ENCODE results near the gene PRDX2. TPM values are rescaled to one million over a fixed set of nuclear protein-coding genes. Genes with fewer than 3 reads are reported as not detected.
A peak's percentile ranks its signal among the peaks of the same experiment; 100 is the strongest.
"Not testable (repeated sequence)": the region's sequence is repeated elsewhere in the genome, so short reads cannot be mapped to it uniquely, and the experiment has no call there.

PRDX2 gene
- total RNA-seq, 1 experiment from 2014 or later, result 55.9 TPM

DNA sequence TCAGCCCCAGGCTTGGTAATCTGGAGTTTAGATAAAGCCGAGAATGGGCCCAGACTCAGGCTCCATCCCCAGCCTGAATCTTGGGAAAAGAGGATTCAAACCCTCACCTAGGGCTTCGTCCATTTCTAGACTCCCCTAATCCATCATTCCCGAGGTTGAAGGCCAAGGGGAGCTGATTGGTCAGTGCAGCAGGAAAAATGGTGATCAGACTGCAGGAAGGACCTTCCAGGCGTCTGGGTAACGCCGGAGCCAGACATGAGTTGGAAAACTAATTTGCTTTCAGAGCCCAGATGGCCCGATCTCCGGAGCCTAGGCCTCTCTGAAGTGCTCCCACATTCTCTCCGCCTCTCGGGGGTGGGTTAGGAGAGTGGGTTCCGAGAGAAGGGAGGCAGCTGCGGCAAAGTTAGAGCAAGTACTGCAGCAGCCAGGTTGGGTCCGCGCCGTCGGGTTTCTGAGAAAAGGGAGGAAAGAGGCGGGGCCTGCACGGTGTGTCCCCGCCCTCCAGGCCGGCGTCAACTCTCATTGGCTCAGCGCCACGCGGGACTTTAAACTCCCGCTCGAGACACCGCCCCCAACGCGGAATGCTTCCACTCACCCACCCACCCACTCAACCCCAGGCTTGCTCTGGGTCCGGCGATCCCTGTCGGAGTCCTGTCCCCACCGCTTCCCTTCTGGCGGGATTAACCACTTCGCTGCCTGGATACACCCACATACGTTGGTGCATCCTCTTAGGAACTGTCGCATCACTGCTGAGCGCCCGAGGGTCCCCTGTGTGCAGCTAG, 33.6 kb upstream of the PRDX2 start:
- Histone ChIP-seq H3K9me3 (replicated peaks) (no peaks in the 10 kb centered on the region), H3K4me3 (no peak overlapping the region), H3K27me3 (peaks cover 30% of the 10 kb centered on the region), H3K27ac (no peak overlapping the region), H3K4me1 (no peaks in the 10 kb centered on the region), H3K36me3 (no peaks in the 10 kb centered on the region)
- peak; percentile 50 to 64 for DNase-seq

- H3K4me1 ChIP-seq, result no peaks in the 10 kb centered on the region
- peak within 1 kb of the TSS; percentile 71 for H3K4me3 ChIP-seq
- no peak within 1 kb of the TSS for H3K27ac ChIP-seq
- no peak for DNase-seq
- H3K36me3 ChIP-seq, result no peaks in the 10 kb centered on the region
- no peaks in the 10 kb centered on the region for H3K9me3 ChIP-seq (replicated peaks)
- H3K27me3 ChIP-seq, result peaks cover 29% of the 10 kb centered on the region
These were observed 33.0 kb upstream of the PRDX2 start, which contains the start of gene RTBDN for GRCh38 chr19:12834566-12834943. Gene RTBDN, minus strand, starts transcription at chr19:12834579. Its CDS starts 4,600 bp downstream, at chr19:12829979.

DNA sequence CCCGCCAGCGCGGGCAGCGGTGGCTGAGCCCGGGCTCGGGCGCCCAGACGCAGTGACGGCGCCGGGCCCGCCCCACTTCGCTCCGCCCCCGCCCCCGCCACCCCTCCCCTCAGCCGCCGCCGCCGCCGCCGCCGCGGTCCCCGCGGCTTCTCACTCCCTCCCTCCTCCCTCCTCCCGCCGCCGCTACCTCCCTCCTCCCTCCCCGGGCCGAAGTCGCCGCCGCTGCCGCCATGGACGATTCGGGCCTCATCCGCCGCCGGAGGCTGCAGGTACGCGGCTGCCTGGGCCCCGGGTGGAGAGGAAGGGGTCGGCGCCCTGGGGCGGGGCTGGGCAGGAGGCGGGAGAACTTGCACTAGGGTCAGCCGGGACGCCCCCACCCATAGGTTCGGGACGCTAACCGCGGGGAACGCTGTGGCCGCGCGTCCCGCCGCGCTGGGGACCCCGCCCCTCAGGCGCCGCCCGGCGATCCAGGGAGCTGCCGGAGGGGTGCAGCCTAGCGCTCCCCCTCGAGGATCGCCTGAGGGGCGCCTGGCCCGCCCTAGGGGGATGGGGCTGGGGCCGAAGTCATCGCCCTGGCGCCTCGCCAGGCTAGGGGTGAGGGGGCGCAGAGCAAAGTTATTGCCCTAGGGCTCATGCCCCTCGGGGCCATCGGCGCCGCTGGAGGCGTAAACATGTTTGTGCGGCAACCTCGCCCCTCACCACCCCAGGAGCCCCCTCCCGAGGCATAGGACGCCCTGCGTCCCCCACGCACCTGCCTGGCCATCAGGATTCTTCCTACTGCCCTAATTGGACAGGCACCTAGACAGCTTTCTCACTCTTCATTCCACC, 32.4 kb upstream of the PRDX2 start:
- H3K36me3 ChIP-seq, result no peaks in the 10 kb centered on the region
- H3K4me1 ChIP-seq, result no peaks in the 10 kb centered on the region
- no peaks in the 10 kb centered on the region for H3K9me3 ChIP-seq (replicated peaks)
- no peak overlapping the region for H3K27ac ChIP-seq
- DNase-seq, result peak; percentile 66 to 75
- H3K27me3 ChIP-seq, result peaks cover 25% of the 10 kb centered on the region
- peak overlapping the region; percentile 71 for H3K4me3 ChIP-seq

GRCh38 chr19:12833418-12833737, 31.8 kb upstream of the PRDX2 start:
- no peak for DNase-seq
- Histone ChIP-seq H3K4me1 (no peaks in the 10 kb centered on the region), H3K4me3 (peak overlapping the region; percentile 31), H3K36me3 (no peaks in the 10 kb centered on the region), H3K27ac (no peak overlapping the region), H3K9me3 (replicated peaks) (no peaks in the 10 kb centered on the region), H3K27me3 (peaks cover 25% of the 10 kb centered on the region)

DNA sequence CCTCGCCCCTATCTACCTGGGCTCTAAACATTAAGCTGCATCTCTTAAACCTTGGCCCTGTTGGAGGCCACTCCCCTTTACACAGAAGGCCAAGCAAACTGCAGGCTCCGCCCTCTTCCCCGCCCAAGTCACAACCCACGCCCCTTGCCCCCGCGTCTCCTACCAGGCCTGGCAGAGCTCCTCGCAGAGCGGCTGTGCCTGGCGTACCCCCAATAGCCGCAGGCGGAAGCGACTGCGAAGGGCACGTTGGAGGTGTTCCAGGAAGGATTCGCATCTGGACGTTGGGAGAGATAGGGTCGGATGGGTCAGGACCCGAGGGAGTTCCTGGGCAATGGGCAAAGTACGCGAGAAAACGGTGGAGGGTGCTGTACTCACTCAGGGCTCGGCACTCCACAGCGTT, 26.9 kb upstream of the PRDX2 start:
- H3K4me1 ChIP-seq, result no peaks in the 10 kb centered on the region
- no peak overlapping the region for H3K27ac ChIP-seq
- H3K36me3 ChIP-seq, result no peaks in the 10 kb centered on the region
- no peaks in the 10 kb centered on the region for H3K27me3 ChIP-seq
- peak overlapping the region; percentile 20; the same call in 1 of the 2 replicates for H3K4me3 ChIP-seq
- DNase-seq, result peak; percentile 77 to 78
- no peaks in the 10 kb centered on the region for H3K9me3 ChIP-seq (replicated peaks)

GRCh38 chr19:12825254-12826131, 23.9 kb upstream of the PRDX2 start:
- H3K9me3 ChIP-seq (replicated peaks), result no peaks in the 10 kb centered on the region
- H3K27ac ChIP-seq, result no peak overlapping the region
- no peaks in the 10 kb centered on the region for H3K36me3 ChIP-seq
- no peak for DNase-seq
- no peak overlapping the region for H3K4me3 ChIP-seq
- no peaks in the 10 kb centered on the region for H3K27me3 ChIP-seq
- no peaks in the 10 kb centered on the region for H3K4me1 ChIP-seq

DNA sequence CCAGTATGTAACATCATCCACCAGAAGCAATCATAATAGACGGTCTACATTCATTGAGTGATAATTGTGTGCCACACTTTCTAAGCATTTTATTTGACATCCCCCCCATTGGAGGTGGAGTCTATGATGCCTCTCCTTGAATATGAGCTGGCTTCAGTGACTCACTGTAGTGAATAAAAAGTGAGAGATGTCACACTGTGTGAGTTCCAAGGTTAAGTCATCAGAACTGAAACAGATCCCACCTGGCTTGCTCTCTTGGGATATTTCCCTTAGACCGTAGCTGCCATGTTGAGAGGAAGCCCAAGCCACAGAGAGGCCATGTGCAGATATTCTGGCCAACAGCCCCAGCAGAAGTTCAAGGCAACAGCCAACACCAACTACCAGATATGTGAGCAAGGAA, 20.2 kb upstream of the PRDX2 start:
- Histone ChIP-seq H3K27ac (no peak overlapping the region), H3K4me1 (no peaks in the 10 kb centered on the region), H3K27me3 (no peaks in the 10 kb centered on the region), H3K36me3 (no peaks in the 10 kb centered on the region), H3K9me3 (replicated peaks) (no peaks in the 10 kb centered on the region), H3K4me3 (no peak overlapping the region)
- no peak for DNase-seq

DNA sequence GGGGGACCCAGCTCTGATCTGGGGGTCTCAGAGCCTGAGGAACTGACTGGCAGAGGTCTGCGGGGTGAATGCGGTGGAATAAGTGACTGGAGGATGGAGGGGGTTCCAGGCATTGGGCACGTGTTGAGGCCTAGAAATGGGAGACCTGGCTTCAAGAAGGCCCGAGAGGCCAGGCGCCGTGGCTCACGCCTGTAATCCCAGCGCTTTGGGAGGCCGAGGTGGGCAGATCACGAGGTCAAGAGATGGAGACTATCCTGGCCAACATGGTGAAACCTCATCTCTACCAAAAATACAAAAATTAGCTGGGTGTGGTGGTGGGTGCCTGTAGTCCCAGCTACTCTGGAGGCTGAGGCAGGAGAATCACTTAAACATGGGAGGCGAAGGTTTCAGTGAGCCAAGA, 16.2 kb upstream of the PRDX2 start:
- DNase-seq; H3K27ac ChIP-seq; H3K4me1 ChIP-seq; H3K27me3 ChIP-seq; H3K4me3 ChIP-seq; H3K9me3 ChIP-seq (replicated peaks): not testable (repeated sequence)
- H3K36me3 ChIP-seq, result peaks cover 23% of the 10 kb centered on the region

- H3K36me3 ChIP-seq, result peaks cover 29% of the 10 kb centered on the region
- DNase-seq; H3K27ac ChIP-seq; H3K9me3 ChIP-seq (replicated peaks); H3K4me3 ChIP-seq; H3K27me3 ChIP-seq; H3K4me1 ChIP-seq: not testable (repeated sequence)
These were observed 15.6 kb upstream of the PRDX2 start for GRCh38 chr19:12817188-12817587.

DNA sequence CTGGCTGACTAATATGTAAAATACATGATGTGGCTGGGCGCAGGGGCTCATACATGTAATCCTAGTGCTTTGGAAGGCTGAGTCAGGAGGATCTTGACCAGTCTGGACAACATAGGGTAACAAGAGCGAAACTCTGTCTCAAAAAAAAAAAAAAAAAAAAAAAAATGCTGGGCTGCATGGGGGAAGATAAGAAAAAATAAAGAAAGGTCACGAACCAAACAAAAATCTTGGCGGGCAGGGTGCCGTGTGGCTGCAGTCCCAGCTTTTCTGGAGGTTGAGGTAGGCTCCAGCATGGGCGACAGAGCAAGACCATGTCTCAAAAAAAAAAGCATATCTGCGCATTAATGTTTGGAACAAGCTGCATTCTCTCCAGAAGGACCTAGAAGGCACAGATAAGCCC, 13.5 kb upstream of the PRDX2 start:
- no peaks in the 10 kb centered on the region for H3K27me3 ChIP-seq
- no peak for DNase-seq
- H3K27ac ChIP-seq, result no peak overlapping the region
- no peak overlapping the region for H3K4me3 ChIP-seq
- no peaks in the 10 kb centered on the region for H3K4me1 ChIP-seq
- H3K36me3 ChIP-seq, result peaks cover 44% of the 10 kb centered on the region
- no peaks in the 10 kb centered on the region for H3K9me3 ChIP-seq (replicated peaks)

DNA sequence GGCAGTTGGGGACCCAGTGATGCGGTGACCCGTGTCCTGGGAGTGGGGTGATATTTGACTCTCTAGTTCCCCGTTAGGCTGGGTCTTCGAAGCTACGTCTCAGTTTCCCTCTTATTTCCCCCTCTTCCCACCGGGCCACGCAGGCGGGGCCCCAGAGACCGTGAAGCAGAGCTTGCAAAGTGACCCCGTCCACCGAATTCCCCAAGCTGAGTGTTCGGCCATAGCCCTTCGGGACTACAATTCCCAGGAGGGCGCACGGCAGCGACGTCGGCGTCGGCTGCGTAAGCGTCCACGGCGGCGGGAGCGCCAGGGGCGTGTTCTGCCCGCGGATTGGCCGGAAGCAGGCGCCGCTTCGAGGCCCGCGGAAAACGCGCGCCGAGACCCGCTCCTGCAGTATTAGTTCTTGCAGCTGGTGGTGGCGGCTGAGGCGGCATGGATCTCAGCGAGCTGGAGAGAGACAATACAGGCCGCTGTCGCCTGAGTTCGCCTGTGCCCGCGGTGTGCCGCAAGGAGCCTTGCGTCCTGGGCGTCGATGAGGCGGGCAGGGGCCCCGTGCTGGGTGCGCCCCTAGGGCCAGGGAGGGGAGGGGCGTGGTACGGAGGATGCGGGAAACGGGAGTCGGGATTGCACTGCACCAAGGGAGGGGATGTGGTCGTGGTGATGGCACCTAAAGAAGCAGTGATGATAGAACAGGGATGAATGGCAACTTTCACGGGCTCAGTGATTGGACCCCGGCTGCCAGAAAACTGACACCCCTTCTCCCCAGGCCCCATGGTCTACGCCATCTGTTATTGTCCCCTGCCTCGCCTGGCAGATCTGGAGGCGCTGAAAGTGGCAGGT, 4.9 kb upstream of the PRDX2 start, which contains the start of gene RNASEH2A:
TSS of gene RNASEH2A (plus strand) at position 343 of the 840 bp plus-strand sequence. CDS start at position 433, 90 bp downstream.
- peaks cover 5% of the 10 kb centered on the region; the same call in 1 of the 2 replicates for H3K4me1 ChIP-seq
- H3K27ac ChIP-seq, result peak within 1 kb of the TSS; percentile 64
- peak; percentile 97 for DNase-seq
- peaks cover 15% of the 10 kb centered on the region for H3K27me3 ChIP-seq
- no peaks in the 10 kb centered on the region for H3K9me3 ChIP-seq (replicated peaks)
- peak within 1 kb of the TSS; percentile 77 for H3K4me3 ChIP-seq
- peaks cover 16% of the 10 kb centered on the region for H3K36me3 ChIP-seq

DNA sequence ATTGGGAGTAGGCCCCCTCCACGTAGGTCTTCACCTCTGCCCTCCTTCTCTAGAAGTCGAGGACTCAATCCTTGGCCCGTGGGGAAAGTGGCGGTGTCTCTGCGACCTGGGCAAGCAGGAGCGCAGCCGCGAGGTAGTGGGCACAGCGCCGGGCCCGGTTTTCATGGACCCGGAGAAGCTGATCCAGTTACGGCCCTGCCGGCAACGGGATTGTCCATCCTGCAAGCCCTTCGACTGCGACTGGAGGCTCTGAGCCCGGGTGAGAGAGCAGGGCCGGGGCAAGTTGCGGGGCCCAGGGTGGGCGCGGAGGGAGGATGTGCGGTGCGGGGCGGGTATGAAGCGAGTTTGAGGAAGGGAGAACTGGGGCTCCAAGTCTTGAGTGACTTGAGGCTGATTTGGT, 2.5 kb upstream of the PRDX2 start:
- no peak for DNase-seq
- Histone ChIP-seq H3K27me3 (peaks cover 18% of the 10 kb centered on the region), H3K4me3 (no peak overlapping the region), H3K9me3 (replicated peaks) (no peaks in the 10 kb centered on the region), H3K27ac (no peak overlapping the region), H3K4me1 (peaks cover 5% of the 10 kb centered on the region; the same call in 1 of the 2 replicates), H3K36me3 (peaks cover 5% of the 10 kb centered on the region; the same call in 1 of the 2 replicates)

GRCh38 chr19:12802267-12803106, 887 bp upstream of the PRDX2 start:
- Histone ChIP-seq H3K27me3 (peaks cover 18% of the 10 kb centered on the region), H3K36me3 (no peaks in the 10 kb centered on the region), H3K9me3 (replicated peaks) (no peaks in the 10 kb centered on the region), H3K4me1 (peaks cover 5% of the 10 kb centered on the region; the same call in 1 of the 2 replicates), H3K27ac (no peak overlapping the region), H3K4me3 (peak overlapping the region; percentile 51)
- no peak for DNase-seq
